Frontal cortex (tissue), 4 donors: ENCODE results near the gene HFM1. TPM values are rescaled to one million over a fixed set of nuclear protein-coding genes. Genes with fewer than 3 reads are reported as not detected.
A peak's percentile ranks its signal among the peaks of the same experiment; 100 is the strongest.
"Not testable (repeated sequence)": the region's sequence is repeated elsewhere in the genome, so short reads cannot be mapped to it uniquely, and the experiment has no call there.

Experiments used
- DNase-seq, 2 donors: peaks; one replicate each; pipeline ENCODE4 v3.0.0; 2012; ENCODE audit warnings: low spot score in 2 of 2
- FAIRE-seq: peaks from 2 replicates; lab custom pipeline; 2012; peaks lifted over from hg19 to GRCh38; lab: Jason Lieb, UNC
- total RNA-seq: library from RNA; depleted of rRNA; stranded (reverse); fragments of >200 nt; gene quantifications from one replicate; pipeline ENCODE4 v1.2.3, GENCODE V29; 2014
- donor health status: control.
- donor health status: control.
- donor health status: control.

HFM1 gene
- total RNA-seq, 1 donor from 2014 or later, result 69.3 TPM

DNA sequence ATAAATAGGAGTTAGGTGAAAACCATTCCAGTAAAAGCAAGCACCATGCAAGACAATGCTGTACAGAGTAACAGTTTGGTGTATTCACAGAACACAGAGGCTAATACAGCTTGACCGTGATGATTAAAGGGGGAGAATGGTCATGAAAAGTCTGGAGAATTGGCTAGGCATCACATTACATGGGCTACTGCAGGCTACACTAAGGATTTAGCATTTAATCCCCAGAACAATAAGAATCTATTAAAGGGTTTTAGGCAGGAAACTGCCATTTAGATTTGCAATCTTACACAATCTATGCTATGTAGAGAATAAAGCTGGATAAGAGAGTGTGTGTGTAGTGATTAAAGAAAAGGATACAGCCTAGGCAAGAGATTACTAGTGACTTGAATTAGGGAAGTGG lies 30.6 kb downstream of the HFM1 start:
- DNase-seq (no peak), FAIRE-seq (no peak)

DNA sequence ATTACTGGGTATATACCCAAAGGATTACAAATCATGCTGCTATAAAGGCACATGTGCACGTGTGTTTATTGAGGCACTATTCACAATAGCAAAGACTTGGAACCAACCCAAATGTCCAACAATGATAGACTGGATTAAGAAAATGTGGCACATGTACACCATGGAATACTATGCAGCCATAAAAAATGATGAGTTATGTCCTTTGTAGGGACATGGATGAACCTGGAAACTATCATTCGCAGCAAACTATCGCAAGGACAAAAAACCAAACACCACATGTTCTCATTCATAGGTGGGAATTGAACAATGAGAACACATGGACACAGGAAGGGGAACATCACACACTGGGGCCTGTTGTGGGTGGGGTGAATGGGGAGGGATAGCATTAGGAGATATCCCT lies 32.4 kb downstream of the HFM1 start:
- FAIRE-seq, DNase-seq: not testable (repeated sequence)

DNA sequence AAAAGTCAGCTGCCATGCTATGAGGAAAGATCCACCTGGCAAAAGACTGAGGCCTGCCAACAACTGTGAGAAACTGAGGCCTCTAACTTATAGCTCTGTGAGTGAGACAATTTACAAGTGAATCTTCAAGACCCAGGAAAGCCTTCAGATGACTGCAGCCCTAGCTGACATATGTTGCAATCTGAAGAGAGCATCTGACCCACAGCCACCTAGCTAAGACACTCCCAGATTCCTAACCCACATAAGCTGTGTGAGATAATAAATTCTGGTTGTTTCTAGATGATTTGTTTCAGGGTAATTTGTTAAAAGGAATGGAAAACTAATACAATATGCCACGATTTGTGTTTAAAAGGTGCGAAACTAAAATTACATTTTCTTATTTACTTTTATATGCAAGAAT lies 55.1 kb downstream of the HFM1 start:
- FAIRE-seq, result no peak
- no peak for DNase-seq

DNA sequence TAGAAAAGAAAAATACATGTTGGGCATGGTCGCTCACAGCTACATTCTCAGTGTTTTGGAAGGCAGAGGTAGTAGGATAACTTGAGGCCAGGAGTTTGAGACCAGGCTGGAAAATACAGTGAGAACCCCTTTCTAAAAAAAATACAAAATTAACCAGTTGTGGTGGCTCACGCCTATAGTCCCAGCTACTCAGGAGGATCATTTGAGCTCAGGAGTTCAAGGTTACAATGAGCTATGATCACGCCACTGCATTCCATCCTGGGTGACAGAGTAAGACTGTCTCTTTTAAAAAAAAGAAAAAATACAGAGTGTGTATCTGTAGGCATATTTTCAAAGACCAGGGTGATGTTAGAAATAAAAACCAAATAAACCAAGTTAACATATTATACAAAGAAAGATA lies 57.8 kb downstream of the HFM1 start:
- no peak for FAIRE-seq
- no peak for DNase-seq

DNA sequence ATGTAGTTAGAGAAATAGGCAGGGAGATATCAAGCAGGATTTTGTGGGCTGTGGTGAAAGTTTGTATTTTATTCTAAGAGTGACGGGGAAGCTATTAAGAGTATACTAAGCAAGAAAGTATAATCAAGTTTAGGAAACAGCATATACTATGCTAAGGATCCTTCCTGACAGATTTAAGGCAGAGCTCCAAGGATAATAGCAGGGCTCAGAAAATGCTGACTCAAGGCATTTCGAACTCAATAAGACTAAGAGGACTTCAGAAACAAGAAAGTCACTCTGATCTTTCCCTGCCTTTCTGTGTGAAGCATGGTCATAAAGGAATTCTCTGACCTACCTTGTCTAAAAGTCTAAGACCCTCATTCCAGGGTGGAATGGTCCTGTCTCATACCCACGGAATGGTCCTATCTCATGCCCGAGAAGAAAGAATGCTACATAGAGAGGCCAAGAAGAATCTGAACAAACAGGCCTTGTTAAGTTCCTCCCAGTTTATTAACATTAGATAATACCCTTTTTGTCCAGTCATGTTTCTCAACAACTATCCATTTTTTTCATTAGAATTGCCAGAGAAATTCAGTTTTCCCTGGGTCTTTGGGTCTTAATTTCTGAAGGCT lies 59.1 kb downstream of the HFM1 start:
- no peak for FAIRE-seq
- no peak for DNase-seq

DNA sequence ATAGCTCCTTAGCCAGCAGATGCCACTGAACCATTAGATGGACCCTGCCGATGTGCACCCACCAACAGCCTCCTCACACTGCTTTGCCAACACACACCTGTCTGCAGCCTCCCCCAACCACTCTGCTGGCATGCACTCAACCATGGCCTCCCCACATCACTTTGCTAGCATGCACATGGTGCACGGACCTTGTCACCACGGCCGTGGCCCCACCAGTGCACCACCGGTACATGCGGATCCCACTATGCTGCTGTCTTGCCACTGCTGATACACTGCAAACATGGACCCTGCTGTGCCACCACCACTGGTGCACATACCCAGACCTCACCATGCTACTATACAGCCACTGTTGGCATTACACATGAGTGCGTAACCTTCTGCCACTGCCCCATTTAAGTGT lies 66.1 kb downstream of the HFM1 start:
- no peak for FAIRE-seq

DNA sequence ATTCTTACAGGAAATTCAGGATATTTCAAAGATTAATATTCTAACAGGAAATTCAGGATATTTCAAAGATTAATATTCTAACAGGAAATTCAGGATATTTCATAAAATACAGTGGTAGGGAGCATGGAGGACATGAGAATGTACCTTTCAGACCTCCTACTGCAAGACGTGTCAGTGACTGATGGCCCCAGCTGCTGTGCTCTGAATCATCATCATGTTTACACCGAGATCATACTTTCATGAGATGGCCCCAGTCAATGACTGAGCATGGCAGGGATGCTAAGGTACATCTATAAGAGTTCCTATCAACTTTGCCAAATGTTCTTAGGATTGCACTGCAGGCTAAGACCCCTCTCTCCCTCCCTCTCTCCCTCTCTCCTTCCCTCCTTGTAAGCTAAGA lies 69.0 kb downstream of the HFM1 start:
- DNase-seq, result no peak
- no peak for FAIRE-seq

More for the DNA sequence above, 66.1 kb downstream of the HFM1 start:
- DNase-seq, result no peak

DNA sequence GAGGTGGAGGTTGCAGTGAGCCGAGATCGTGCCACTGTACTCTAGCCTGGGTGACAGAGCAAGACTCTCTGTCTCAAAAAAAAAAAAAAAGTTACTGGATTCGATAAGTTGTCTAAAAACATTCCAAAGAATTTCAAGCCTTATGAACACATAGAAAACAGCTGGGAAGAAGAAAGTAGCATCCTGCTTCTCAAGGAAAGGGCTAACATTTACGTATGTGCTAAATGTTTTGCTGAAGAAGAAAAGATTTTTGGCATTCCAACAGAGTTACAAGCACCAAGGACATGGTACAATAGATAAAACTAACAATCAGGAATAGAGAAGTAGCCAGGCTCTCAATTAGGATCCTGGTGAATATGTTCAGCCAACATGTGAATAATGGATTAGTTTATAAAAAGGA lies 69.8 kb downstream of the HFM1 start:
- no peak for FAIRE-seq

DNA sequence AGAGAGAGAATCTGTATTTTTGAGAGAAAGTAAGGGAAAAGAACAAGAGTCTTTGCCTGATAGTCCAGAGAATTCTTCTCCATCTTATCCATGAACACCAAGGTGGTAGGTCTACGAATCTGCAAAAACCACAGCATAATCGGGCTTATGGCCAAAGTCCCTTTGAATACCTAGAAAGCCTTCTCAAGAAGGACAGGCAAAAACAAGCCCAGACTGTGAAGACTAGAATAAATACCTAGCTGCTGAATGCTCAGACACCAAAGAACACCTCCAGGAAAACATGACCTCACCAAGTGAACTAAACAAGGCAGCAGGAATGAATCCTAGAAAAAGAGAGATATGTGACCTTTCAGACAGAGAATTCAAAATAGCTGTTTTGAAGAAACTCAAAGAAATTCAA lies 79.2 kb downstream of the HFM1 start:
- DNase-seq (no peak), FAIRE-seq (no peak)

More for the DNA sequence above, 69.8 kb downstream of the HFM1 start:
- no peak for DNase-seq

DNA sequence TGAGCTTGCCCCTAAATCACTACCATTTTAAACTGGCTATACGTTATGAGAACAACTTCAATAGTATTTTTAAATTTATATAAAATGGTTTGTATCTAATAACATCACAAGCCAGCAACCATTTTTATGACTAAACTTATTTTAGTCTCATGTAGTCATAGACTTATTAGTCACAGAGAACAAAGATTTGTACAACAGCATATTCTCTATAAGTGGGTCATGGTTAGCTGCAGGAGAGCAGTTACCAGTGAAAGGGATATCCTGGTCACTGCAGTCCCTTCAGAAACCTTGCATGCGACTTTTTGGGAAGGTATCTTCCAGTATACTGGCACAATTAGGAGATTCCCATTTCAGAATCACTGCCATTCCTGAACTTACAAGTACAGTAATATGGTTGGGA lies 90.0 kb downstream of the HFM1 start:
- DNase-seq (no peak), FAIRE-seq (no peak)

DNA sequence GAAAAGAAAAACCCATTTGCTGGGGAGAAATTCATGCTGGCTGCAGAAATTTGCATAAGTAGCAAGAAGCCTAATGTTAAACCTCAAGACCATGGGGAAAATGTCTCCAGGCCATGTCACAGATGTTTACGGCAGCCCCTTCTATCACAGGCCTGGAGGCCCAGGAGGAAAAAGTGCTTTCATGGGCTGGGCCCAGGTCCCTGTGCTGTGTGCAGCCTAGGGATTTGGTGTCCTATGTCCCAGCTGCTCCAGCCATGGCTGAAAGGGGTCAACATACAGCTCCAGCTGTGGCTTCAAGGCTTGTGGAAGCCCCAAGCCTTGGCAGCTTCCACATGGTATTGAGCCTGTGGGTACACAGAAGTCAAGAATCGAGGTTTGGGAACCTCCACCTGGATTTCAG lies 93.0 kb downstream of the HFM1 start:
- no peak for DNase-seq
- FAIRE-seq, result no peak

DNA sequence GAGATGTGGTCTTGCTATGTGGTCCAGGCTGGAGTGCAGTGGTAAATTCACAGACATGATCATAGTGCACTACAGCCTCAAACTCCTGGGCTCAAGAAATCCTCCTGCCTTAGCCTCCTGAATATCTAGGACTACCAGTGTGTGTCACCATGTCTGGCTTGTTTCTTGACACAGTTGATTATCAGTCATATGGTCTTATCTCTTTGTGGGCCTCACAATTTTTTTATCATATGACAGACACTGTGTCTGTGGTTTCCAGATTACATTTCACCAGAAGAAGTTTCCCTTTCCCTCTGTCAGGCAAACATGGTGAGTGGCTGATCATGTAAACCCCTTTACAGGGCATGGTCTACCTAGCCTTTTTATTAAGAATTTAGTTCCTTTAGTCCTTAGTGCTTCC lies 96.1 kb downstream of the HFM1 start:
- DNase-seq, result no peak
- no peak for FAIRE-seq

DNA sequence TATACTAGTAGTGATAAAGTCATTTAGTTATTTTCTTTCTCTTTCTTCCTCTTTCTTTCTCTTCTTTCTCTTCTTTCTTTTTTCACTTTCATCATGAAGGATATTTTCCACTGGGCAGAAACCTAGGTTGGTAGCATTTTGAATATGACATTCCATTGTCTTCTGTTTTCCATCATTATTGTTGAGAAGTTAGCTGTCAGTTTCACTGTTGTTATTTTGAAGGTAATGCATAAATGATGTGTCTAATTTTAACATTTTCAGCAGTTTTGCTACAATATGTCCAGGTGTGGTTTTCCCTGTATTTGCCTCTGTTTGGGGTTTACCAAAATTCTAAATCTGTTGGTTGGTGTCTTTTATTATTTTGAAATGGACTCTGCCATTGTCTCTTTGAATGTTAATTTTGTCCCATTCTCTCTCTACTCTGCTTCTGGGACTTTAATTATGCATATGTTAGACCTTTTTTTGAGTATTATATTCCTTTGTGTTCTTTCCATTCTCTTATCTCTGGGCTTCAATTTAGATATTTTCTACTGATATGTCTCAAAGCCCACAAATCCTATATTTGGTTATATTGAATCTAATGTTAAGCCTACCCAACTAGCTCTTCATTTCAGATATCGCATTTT lies 96.7 kb downstream of the HFM1 start:
- DNase-seq (no peak), FAIRE-seq (no peak)

DNA sequence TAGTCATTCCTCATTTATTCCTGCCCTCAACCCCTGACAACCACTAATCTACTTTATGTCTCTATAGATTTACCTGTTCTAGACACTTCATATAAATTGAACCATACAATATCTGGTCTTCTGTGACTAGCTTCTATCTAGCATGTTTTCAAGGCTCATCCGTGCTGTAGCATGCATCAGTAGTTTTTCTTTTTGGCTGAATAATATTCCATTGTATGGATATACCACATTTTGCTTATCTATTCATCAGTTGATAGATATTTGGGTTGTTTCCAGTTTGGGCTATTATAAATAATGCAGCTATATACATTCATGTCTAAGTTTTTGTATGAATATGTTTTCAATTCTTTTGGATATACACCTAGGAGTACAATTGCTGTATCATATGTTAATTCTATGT lies 101.5 kb downstream of the HFM1 start:
- no peak for FAIRE-seq
- DNase-seq, result no peak

DNA sequence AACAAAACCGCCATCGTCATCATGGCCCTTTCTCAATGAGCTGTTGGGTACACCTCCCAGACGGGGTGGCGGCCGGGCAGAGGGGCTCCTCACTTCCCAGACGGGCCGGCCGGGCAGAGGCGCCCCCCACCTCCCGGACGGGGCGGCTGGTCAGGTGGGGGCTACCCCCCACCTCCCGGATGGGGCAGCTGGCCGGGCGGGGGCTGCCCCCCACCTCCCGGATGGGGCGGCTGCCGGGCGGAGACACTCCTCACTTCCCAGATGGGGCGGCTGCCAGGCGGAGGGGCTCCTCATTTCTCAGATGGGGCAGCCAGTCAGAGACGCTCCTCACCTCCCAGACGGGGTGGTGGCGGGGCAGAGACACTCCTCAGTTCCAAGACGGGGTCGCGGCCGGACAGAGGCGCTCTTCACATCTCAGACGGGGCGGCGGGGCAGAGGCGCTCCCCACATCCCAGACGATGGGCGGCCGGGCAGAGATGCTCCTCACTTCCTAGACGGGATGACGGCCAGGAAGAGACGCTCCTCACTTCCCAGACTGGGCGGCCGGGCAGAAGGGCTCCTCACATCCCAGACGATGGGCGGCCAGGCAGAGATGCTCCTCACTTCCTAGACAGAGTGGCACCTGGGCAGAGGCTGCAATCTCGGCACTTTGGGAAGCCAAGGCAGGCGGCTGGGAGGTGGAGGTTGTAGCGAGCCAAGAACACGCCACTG lies 115.6 kb downstream of the HFM1 start:
- FAIRE-seq, DNase-seq: not testable (repeated sequence)

DNA sequence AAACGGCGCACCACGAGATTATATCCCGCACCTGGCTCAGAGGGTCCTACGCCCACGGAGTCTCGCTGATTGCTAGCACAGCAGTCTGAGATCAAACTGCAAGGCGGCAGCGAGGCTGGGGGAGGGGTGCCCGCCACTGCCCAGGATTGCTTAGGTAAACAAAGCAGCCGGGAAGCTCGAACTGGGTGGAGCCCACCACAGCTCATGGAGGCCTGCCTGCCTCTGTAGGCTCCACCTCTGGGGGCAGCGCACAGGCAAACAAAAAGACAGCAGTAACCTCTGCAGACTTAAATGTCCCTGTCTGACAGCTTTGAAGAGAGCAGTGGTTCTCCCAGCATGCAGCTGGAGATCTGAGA lies 117.7 kb downstream of the HFM1 start:
- not testable (repeated sequence) for FAIRE-seq, DNase-seq

DNA sequence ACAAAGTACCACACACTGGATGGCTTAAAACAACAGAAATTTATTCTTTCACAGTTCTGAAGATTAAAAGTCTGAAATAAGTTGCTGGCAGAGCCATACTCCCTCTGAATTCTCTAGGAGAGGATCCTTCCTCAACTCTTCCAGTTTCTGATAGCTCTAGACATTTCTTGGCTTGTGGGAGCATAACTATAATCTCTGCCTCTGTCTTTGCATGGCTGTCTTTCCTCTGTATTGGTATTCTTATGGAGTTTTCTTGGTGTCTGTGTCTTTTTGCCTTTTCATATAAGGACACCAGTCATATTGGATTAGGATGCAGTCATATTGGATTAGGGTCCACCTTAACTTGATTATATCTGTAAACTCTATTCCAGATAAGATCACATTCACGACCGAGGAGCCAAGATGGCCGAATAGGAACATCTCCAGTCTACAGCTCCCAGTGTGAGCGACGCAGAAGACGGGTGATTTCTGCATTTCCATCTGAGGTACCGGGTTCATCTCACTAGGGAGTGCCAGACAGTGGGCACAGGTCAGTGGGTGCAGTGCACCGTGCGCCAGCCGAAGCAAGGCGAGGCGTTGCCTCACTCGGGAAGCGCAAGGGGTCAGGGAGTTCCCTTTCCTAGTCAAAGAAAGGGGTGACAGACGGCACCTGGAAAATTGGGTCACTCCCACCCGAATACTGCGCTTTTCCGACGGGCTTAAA lies 118.2 kb downstream of the HFM1 start:
- not testable (repeated sequence) for FAIRE-seq, DNase-seq

DNA sequence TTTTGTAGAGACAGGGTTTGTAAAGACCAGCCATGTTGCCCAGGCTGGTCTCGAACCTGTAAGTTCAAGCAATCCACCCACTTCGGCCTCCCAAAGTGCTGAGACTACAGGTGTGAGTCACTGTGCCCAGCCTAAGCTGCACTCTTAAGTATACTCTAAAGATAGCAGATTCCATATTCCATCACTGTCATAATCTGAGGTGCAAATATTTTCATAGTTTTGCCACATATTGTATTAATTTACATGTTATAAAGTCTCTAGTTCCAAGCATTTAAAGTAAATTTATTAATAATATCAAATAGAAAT lies 121.3 kb downstream of the HFM1 start:
- DNase-seq, result no peak
- FAIRE-seq, result no peak

DNA sequence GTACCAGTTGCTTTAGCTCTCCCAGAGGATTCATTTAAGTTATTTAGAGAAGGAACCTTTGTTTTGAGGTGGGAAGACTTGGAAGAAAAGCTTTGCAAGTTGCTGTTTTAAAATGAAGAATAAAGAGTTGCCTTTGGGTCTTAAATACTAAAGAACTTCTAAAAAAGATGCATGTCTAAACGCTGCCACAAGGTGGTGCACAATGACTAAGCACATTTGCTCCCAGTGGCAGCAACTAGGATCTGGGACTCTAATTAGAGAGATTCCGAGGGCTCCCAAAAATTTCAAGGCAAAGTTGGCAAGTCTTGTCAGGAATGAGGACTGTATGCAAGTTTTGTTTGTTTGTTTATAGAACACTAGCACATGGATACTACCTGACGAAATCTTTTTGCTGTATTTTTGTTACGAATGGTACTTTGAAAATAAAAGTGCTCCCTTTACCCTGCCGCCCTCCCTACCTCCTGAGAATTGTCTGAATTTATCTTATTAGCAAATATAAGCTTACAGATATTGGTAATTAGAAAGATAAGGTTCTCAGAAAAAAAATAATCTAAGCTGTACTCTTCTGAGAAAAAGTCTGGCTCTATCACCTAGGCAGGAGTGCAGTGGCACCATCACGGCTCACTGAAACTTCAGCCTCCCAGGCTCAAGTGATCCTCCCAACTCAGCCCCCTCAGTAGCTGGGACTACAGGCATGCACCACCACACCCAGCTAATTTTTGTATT lies 121.8 kb downstream of the HFM1 start:
- DNase-seq, result peak; percentile 40 to 53
- FAIRE-seq, result no peak

DNA sequence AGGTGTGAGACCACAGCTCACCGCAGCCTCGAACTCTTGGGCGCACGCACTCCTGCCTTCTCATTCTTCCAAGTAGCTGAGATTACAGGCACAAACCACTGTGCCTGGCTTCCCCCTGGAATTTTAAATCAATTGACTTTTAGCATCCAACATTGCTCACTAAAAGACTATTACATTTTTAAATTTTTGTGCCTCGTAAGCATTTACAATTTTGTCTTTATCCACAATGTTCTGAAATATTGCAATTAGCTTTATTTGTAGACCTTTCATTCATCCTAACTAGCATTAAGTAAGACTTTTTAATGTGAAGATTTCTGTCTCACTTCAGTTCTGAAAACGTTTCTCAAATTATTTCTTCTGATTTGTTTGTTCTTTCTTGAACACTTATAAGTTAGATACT lies 122.9 kb downstream of the HFM1 start:
- DNase-seq (no peak), FAIRE-seq (no peak)
